Measurements from ENCODE around the gene MMP28.

GRCh38 chr17:35745749-35746320, 49.6 kb downstream of the MMP28 start:
- TF ChIP-seq CTCF (IDR thresholded peaks at IDR 0.05), result no peak
- no peak for TF ChIP-seq POLR2A (IDR thresholded peaks at IDR 0.05)

Measured in thyroid gland (tissue), 4 donors.